ENCODE results near the gene ACOT12.

DNA sequence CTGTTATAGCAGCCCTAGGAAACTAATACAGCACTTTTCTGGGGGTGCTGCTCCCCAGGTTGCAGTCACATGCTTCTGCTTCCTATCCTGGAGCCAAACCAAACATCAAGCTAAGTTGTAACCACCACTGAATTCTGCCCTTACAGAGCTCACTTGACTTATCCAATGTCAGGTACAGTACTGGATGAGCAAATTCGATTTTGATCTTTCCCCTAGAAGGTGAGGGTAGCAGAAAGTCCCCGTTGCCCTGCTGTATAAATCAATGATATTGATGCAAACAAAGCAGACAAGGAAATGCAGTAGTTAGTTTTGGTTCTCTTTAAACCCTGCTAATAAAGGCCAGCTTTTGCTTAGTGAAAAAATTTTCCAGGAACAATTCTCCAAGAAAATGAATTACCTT lies 56.1 kb downstream of the ACOT12 start:
- TF ChIP-seq, protein P1, sequence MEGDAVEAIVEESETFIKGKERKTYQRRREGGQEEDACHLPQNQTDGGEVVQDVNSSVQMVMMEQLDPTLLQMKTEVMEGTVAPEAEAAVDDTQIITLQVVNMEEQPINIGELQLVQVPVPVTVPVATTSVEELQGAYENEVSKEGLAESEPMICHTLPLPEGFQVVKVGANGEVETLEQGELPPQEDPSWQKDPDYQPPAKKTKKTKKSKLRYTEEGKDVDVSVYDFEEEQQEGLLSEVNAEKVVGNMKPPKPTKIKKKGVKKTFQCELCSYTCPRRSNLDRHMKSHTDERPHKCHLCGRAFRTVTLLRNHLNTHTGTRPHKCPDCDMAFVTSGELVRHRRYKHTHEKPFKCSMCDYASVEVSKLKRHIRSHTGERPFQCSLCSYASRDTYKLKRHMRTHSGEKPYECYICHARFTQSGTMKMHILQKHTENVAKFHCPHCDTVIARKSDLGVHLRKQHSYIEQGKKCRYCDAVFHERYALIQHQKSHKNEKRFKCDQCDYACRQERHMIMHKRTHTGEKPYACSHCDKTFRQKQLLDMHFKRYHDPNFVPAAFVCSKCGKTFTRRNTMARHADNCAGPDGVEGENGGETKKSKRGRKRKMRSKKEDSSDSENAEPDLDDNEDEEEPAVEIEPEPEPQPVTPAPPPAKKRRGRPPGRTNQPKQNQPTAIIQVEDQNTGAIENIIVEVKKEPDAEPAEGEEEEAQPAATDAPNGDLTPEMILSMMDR (IDR thresholded peaks at IDR 0.05) = no peak
- TF ChIP-seq POLR2A (IDR thresholded peaks at IDR 0.05) = no peak

Measured in right lobe of liver (tissue), 4 donors.